ENCODE data around the gene PRRT1.
A peak's percentile ranks its signal among the peaks of the same experiment; 100 is the strongest.

Gene PRRT1

DNA sequence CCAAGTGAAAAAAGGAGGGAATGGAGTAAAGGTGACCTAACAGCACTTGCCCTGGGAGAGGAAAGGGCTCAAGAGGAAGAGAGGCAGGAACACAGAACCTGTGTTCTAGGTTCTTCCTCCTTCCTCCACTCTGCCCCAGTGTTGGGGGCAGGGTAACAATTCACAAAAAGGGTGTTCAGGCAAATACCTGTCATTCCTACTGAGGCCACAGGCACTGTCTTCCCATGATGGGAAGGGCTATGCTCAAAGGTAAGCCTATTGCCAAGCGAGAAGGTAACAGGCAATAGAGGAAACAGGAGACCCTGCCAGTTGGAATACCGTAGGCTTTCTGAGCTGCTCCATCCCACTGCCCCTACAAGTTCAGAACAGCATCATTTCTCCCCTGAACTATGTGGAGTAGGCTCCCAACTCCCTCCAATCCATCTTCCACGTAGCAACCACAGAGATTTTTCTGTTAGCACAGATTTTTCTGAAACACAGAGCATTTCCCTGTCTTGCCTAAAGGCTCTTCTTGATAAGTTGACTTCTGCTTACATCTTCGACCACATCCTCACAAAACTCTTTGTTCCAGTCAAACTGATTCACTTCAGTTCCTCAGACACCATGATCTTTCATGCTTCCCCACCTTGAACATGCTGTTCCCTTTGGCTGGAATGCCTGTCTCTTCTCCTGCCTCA is 21.4 kb upstream of the PRRT1 start:
- DNase-seq = no peak

DNA sequence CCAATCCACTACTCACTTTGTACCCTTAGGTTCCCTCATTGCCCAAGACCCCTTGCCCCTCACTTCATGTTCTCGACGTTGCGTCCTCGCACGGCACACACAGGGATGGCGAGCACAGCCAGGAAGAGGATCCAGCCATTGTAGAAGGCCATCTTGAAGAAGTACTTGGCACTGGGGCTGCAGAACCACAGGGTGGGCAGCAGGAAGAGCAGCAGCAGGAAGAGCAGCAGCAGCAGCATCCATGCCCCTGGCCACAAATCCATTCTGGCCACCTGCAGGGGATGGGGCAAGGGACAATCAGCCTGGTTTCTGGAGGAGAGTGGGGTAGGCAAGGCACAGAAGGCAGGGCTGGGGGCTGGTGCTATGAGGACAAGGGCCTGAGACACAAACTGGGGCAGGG is 19.5 kb upstream of the PRRT1 start:
- DNase-seq = no peak

DNA sequence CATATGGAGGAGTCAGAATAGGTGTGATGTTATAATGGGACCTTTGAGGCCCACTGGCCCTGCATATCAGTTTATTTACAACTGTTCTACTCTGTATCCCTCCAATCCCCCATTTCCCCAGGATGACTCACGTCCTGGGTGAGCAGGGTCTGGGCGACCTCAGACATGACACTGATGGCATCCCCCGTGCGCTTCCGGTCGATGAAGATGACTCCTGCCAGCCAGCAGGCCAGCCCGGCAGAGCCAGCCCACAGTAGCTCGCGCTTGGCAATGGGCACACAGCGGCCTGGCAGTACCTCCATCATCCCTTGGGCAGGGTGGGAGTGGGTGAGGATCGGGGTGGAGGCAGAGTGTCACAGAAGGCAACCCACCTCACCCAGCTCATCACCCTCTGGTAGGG is 18.6 kb upstream of the PRRT1 start:
- no peak for DNase-seq

DNA sequence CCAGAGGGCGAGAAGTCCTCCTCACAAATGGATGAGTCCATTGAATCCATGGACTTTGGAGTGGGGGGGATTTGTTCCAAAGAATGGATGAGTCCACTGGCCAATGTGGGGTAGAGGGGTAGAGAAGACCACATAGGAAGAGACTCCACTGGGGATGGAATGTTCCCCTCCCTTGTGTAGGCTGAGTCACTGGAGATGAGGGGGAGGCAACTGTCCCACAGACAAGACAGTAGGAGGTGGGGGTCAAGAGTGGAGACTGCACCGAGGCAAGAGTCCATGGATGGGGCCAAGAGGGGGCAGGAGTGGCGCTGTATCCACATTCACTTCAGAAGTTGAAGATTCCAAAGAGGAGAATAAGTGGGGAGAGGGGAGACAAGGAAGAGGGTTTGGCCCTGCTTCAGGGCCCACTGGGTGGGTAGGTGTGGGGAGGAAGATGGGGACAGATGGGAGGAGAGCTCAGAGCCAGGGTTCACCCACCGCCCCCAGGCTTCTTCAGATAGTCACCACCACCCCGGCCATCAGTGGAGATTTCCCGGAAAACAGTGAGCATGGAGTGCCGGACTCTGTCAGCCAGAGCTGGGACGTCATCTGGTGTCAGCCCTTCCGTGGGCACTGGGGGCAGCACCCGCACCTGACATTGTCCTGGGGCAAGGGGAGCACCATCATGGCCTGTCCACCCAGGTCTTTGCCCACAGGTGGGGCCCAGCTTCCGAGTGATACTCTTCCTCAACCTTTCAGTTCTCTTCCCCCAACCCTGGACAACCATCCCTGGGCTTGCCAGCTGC is 17.3 kb upstream of the PRRT1 start:
- no peak for DNase-seq

DNA sequence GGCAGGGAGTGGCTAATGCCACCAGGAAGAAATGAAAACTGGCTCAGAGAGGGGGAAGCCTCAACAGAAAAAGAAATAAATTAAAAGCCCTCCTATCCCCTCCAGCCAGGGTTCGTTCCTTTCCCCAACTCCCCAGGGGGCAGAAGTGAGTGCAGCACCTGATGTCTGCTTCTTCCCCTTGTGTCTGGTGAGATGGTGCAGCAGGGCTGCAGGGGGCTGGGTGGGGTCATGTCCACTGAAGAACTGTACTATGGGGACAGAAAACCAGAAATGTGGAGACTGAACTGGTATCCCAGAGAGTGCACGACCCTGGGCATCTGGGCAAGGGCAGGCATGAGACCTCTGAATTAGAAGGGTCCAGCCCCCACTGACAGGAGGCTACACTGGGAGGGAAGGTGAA is 16.6 kb upstream of the PRRT1 start:
- no peak for DNase-seq

DNA sequence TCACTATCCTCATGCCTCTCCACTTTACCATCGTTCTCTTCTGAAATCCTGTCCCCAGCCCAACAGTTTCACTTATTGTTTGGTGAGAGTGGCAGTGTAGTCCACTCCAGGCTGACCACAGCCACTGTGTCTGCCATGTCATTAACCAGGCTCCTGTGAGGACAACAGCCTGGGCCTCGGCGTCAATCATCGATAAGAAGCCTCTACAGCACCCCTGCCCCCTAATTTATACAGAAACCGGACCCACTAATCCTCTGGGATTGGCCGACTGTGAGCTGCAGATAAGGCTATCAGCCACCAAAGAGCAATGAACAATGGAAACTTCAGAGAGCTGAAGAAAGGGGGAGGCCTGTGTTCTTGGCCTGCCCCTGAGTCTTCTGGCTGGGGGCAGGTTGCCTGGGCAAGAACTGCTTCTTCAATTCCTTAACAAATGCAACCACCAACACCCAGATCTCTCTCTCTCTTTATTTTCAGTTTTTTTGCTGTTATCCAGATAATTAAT is 16.1 kb upstream of the PRRT1 start:
- DNase-seq = no peak

DNA sequence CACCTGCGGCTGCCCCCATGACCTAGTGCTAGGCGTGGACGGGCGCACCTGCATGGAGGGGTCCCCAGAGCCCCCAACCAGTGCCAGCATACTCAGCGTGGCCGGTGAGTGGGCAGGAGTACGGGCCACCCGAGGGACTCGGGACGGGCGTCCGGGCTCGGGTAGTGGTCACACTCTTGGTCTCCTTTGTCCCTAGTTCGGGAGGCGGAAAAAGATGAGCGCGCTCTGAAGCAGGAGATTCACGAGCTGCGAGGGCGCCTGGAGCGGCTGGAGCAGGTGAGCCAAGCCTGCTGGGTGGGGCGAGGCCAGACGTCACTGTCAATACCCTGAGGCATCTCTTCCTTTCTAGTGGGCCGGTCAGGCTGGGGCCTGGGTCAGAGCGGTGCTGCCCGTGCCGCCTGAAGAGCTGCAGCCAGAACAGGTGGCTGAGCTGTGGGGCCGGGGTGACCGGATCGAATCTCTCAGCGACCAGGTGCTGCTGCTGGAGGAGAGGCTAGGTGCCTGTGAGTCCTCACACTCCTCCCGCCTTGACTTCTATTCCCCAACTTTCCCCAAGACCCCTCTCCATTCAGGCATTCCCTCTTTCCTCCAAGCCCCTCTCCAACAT is 15.5 kb upstream of the PRRT1 start:
- no peak for DNase-seq

DNA sequence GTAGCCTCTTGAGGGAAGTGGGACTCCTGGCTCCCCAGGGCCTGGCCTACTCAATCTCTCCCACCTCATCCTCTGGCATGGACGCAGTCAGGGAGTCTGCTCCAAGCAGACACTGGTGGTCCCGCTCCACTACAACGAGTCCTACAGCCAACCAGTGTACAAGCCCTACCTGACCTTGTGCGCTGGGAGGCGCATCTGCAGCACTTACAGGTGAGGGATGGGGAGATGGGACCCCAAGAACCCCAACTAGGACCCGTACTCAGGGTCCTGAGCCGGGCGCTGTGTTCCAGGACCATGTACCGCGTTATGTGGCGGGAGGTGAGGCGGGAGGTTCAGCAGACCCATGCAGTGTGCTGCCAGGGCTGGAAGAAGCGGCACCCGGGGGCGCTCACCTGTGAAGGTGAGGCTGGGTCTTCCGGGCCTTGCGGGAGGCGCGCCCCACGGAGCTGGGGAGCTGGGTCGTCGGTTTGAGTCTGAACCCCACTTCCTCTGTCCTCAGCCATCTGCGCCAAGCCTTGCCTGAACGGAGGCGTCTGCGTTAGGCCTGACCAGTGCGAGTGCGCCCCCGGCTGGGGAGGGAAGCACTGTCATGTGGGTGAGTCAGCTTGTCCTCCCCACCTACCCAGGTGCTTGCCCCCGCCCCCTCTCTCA is 14.8 kb upstream of the PRRT1 start:
- no peak for DNase-seq

DNA sequence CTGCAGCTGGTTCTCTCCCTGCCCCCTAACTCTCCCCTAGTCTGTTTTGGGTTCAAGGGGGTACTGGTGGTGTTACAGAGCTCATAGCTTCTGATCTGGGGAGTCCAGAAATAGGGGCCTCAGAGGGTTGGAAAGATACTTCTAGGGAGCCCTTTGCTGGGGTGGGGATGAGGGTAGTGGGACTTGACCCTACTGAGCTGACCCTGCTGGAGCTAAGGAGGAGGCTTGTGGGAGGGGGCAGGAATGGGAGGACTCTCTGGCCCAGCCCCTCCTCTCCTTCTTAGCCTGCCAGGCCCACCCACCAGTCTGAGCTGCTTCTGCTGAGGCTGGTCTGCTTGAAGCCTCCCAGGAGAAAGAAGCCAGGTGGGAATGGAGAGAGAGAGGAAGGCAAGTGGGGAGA is 12.6 kb upstream of the PRRT1 start, which contains the start of gene EGFL8:
Gene EGFL8, plus strand, starts transcription at position 301 of the 400 bp plus-strand sequence. CDS start 1,571 bp downstream, outside the sequence.
- no peak for DNase-seq

DNA sequence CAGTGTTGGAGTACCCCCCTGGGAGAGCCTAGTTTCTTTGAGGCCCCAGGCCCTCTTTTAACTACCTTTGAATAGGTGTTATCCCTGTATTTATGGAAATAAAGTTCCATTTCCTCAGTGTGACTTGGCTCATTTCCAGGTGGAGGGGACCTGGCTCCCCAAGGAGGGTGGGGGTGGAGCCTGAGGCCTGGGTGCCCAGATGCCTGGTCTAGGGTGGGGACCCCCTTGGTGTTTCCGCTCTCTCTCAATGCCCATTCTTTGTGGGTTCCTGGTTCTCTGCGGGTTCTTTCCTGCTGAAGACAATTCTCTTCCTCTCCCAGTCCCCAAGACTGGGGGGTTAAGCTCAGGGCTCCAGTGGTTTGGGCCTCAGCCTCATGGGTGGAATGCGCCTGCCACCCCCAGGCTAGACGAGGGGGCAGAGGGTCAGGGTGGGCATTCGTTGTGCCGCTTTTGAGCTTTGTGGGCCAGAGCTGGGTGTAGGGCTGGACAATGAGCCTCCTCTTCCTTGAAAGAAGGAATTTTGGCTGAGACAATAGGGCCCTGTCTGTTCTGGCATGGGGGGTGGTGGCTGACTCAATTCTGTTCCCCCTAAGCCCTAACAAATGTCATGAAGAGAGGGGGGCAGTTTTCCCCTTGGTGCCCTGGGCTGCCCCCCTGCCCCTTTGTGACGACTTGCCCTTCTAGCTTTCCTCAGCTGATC is 12.0 kb upstream of the PRRT1 start:
- no peak for DNase-seq

DNA sequence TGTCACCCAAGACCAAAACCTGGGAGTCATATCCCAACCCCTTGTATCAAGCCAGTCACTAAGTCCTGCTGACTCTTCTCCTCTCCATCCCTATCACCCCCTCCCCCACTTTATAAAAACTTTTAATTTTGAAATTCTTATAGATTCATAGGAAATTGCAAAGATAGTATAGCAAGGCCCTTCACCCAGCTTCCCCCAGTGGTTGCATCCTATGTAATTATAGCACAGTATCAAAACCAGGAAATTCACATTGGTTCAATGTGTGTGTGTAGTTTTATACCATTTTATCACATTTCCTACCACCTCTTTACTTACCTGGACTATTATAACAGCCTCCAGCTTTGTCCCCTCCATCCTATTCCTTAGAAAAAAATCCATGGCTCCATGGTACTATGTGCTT is 6.3 kb upstream of the PRRT1 start:
- no peak for DNase-seq

DNA sequence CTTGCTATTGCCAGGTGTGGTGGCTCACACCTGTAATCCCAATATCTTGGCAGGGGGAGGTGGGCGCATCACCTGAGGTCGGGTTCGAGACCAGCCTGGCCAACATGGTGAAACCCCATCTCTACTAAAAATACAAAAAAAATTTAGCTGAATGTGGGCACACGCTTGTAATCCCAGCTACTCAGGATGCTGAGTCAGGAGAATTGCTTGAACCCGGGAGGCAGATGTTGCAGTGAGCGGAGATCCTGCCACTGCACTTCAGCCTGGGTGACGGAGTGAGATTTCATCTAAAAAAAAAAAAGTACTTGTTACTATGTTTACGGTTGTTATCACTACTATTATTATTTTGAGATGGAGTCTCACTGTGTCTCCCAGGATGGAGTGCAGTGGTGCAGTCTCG is 5.2 kb upstream of the PRRT1 start:
- no peak for DNase-seq

DNA sequence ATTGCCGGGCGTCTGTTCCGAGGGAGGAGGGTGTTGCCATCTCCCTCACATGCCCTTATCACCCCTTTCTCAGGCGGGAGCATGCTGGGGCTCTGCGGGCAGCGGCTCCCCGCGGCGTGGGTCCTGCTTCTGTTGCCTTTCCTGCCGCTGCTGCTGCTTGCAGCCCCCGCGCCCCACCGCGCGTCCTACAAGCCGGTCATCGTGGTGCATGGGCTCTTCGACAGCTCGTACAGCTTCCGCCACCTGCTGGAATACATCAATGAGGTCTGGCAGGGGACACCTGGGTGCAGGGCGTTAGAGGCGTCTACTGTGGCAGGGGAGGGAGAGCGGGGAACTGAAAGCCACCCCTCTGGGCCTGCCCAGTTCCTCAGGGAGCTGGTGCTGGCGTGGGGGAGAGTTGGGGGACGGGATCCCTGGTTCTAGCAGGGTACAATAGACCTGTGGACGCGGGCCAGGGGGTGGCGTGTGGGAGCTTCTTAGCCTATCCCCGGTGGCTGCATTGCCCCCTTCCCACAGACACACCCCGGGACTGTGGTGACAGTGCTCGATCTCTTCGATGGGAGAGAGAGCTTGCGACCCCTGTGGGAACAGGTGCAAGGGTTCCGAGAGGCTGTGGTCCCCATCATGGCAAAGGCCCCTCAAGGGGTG is 2.9 kb upstream of the PRRT1 start:
- peak; percentile 13 for DNase-seq

DNA sequence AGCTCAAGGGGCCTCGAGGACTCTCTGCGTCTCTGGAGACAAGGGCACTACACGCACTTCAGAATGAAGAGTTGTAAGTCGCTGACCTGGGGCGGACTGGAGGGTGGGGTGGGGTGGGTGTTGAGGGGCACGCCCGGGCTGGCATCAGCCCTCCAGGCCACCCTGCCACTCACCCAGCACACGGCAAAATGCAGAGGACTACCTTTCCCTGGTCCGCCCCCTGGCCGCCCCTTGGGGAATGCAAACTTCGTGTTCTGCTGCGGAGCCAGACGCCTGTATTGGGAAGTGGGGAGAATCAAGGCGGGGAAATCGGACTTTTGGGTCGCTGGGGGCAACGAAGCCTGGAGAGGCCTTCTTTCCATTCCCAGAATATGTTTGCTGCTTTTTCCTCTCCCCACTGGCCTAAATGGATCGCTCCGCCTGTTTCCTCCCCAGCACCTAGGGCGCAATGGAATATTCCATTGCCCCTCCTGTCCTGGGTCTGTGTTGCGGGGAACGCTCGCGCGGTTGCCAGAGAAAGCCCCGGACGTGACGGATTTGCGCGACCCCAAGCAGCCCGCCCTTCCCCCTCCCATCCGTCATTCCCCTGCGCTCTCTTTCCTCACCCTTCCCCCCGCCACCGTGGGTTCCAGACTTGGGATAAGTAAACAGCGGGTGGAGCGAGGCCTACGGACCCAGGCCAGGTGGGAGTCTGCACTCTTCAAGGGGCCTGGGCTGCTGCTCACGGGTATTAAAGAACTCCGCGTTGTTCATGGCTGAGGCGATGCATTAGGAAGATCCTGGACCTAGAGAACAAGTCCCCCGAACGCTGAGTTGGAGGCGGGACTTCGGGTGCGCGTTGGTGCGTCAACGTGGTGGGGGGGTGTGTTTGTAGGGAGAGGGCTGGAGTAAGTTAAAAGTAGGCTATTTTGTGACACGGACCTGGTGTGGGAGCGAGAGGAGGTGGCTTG is 2.1 kb upstream of the PRRT1 start, which contains the start of gene PPT2:
Gene PPT2, plus strand, starts transcription at position 578 of the 950 bp plus-strand sequence. CDS start 454 bp downstream, outside the sequence.
- peak; percentile 84 for DNase-seq

DNA sequence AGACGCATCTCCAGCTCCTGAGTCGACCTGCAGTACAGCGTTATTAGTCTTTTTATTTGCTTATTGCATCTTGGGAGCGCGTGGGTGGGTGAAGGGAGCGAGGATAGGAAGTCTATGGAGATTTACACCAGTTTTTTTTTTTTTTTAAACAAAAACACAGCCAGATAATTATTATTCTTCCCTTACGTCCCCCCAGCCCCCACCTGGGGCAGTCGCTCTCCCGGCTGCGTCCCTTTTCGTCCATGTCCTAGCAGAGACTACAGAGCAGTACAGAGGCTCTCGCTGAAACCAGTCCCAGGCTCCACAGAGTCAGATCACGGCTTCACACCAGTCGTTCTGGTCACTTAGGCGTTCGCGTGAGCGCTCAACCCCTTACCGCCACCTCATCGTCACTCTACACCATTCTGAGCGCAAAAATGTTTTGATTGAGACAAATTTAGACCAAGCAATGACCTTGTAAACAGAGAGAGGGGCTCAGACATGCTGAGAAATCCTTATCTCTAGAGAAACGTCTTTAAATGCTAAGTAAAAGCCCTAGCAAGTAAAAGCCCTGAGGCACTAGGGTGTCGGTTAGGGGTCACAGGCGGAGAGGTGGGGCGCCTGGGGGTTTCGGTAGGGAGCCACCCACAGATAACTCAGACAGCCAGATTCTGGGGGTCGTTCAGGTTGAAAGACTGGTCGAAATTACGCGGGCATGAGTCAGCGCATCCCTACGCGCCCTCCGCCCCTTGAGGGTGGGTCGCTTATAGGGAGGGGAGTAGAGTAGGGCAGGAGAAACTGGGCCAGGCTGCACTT is 1.2 kb upstream of the PRRT1 start:
- no peak for DNase-seq

DNA sequence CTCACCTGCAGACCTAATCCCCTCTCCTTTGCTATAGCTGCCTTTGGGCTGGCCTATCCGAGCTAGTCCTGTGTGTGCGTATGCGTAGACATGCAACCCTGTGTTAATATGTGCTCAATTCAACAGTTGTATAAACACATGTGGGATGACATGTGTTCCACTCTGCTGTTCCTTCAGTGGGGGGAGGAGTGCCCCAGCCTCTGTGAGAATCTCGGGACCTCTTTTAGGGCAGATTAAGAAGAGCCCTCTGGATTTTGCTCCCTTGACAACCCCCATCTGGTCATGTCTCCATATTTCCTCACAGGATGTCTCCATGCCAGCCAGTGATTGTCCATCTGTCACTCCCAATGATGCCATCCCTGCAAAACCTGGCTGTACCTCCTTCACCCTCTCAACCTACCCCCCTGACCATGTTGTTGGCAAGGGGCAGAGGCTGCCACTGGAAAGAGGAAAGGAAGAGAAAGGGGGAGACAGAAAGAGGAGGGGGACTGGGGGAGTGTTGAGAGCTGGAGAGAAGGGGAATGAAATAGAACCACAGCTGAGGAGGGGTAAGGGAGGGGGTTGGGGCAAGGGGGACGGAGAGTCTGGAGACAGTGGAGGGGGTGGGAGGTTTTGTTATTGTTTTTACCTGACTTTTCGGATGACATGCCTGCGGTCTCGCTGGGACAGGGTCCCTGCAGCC is 417 bp downstream of the PRRT1 start:
- peak; percentile 49 for DNase-seq

DNA sequence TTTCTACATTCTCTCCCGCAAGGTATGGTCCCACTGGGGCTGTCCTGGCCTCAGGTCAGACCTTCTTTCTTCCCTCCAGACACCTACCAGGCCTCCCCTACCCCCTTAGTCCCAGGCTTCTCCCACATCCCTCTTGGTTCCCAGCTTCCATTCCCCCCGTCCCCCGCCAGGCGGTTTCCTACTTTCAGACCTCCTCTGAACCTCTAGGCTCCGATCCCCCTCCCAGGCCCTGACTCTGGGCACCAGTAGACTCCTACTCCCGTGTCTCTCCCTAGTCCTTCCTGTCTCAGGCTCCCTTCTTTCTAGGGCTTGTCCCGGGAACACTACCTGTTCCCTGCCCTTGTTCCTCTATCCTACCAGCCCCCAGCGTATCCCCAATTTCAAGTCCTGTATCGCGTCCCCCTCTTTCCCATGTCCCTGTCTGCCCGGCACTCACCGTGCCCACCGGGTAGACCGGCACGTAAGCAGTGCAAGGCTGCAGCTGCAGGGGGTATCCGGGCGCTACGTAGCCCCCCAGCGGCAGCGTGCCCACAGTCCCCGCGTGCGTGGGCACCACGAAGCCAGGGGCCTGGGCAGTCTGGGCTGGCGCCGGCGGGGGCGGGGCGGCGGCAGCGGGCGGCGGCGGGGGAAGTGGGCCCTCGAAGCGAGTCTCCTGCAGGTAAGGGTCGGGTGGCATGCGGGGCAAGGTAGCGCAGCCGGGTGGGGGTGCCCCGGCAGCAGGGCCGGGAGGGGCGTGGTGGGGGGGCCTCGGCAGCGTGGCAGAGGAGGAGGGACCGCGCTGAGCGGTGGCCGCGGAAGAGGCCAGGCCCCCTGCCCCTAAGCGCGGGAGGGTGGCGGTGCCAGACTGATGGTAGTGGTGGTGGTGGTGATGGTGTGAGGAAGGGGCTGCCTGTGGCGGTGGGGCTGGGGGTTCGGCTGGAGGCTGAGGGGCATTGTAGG is 1.5 kb downstream of the PRRT1 start:
- DNase-seq = no peak

DNA sequence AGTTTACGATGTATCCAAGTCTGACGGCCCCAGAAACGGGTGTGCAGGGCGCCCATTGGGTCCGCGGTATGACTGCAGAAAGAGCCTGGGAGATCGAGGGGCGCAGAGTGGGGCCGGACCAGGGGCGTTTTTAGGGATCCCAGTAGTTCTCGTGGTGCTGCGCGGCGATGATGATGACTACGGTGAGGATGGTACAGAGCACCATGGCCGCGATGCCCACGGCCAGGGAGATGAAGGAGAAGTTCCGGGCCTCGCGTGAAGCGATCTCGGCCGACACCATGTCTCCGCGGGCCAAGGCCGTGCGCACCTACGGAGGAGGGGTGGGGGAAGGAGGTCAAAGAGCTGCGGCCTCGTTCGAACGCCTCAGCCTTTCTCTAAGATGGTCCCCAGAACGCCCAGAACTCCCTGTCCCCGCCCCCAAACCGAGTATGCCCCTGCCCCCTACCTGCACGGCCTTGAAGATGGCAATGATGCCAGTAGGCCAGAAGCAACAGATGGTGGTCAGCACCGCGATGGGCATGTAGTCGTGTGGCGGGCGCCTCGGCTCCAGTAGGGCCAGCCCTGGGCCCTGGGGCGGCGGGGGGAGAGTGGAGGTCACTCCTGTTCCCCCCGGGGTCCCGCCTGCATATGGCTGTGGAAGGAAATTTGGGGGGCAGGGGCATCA is 2.5 kb downstream of the PRRT1 start:
- no peak for DNase-seq
